H9 (cell line): Measurements from ENCODE around the gene SEPHS1. TPM values are rescaled to one million over a fixed set of nuclear protein-coding genes. Genes with fewer than 3 reads are reported as not detected.

Source experiments
- DNase-seq: peaks from one replicate; pipeline ENCODE4 v3.0.0-alpha.2; 2017
- H2AFZ ChIP-seq: one replicate; pipeline ENCODE4 v1.6.1; 2013; ENCODE audit warnings: mild to moderate bottlenecking, low read length, control low read depth, moderate library complexity
- H2AK5ac ChIP-seq: 2 replicates; pipeline ENCODE4 v1.6.1; 2013; ENCODE audit warnings: low read length, control low read depth, mixed read lengths; ENCODE audit not compliant: insufficient read length
- H2BK120ac ChIP-seq: one replicate; pipeline ENCODE4 v1.6.1; 2013; ENCODE audit warnings: low read depth, mild to moderate bottlenecking, low read length, control low read depth, inconsistent platforms; ENCODE audit not compliant: poor library complexity, severe bottlenecking
- H2BK12ac ChIP-seq: 2 replicates; pipeline ENCODE4 v1.6.1; 2013; ENCODE audit warnings: low read length, control low read depth, mixed read lengths, low read depth; ENCODE audit not compliant: insufficient read length
- H2BK15ac ChIP-seq: 2 replicates; pipeline ENCODE4 v1.6.1; 2013; ENCODE audit warnings: low read depth, low read length, control low read depth
- H2BK20ac ChIP-seq: one replicate; pipeline ENCODE4 v1.6.1; 2013; ENCODE audit warnings: low read depth, mild to moderate bottlenecking, low read length, control low read depth, inconsistent platforms; ENCODE audit not compliant: poor library complexity, severe bottlenecking
- H2BK5ac ChIP-seq: 2 replicates; pipeline ENCODE4 v1.6.1; 2013; ENCODE audit warnings: low read length, control low read depth, mixed read lengths; ENCODE audit not compliant: insufficient read length
- H3K14ac ChIP-seq: 2 replicates; pipeline ENCODE4 v1.6.1; 2013; ENCODE audit warnings: low read length, control low read depth; ENCODE audit not compliant: insufficient read depth
- H3K18ac ChIP-seq: 2 replicates; pipeline ENCODE4 v1.6.1; 2013; ENCODE audit warnings: low read depth, mild to moderate bottlenecking, mixed read lengths, low read length, control low read depth; ENCODE audit not compliant: insufficient read length
- H3K23ac ChIP-seq: 2 replicates; pipeline ENCODE4 v1.6.1; 2013; ENCODE audit warnings: low read length, control low read depth, mixed read lengths, low read depth; ENCODE audit not compliant: insufficient read length
- H3K23me2 ChIP-seq: 2 replicates; pipeline ENCODE4 v1.6.1; 2013; ENCODE audit warnings: low read depth, mild to moderate bottlenecking, mixed read lengths, low read length, control low read depth; ENCODE audit not compliant: insufficient read length, poor library complexity, severe bottlenecking
- H3K27ac ChIP-seq: 2 replicates; pipeline ENCODE4 v1.5.1; 2013; ENCODE audit warnings: low read length, control low read depth, mixed read lengths, low read depth; ENCODE audit not compliant: insufficient read length
- H3K27me3 ChIP-seq: 2 replicates; pipeline ENCODE4 v1.6.1; 2013; ENCODE audit warnings: low read length, control low read depth, inconsistent platforms; ENCODE audit not compliant: insufficient read depth
- H3K4ac ChIP-seq: 2 replicates; pipeline ENCODE4 v1.6.1; 2013; ENCODE audit warnings: low read depth, mild to moderate bottlenecking, control low read depth, inconsistent platforms, low read length, moderate library complexity
- H3K4me1 ChIP-seq: 2 replicates; pipeline ENCODE4 v1.6.1; 2013; ENCODE audit warnings: low read length, control low read depth, inconsistent platforms; ENCODE audit not compliant: insufficient read depth
- H3K4me2 ChIP-seq: 2 replicates; pipeline ENCODE4 v1.6.1; 2013; ENCODE audit warnings: low read length, control low read depth, mixed read lengths; ENCODE audit not compliant: insufficient read length, insufficient read depth
- H3K56ac ChIP-seq: 2 replicates; pipeline ENCODE4 v1.6.1; 2013; ENCODE audit warnings: low read depth, mild to moderate bottlenecking, mixed read lengths, low read length, control low read depth; ENCODE audit not compliant: insufficient read length
- H3K79me1 ChIP-seq: 2 replicates; pipeline ENCODE4 v1.6.1; 2013; ENCODE audit warnings: low read depth, mild to moderate bottlenecking, moderate library complexity, low read length, control low read depth, inconsistent platforms; ENCODE audit not compliant: insufficient read depth, poor library complexity, severe bottlenecking
- H3K79me2 ChIP-seq: 2 replicates; pipeline ENCODE4 v1.6.1; 2013; ENCODE audit warnings: low read length, control low read depth, inconsistent platforms; ENCODE audit not compliant: insufficient read depth
- H3K9ac ChIP-seq: 2 replicates; pipeline ENCODE4 v1.6.1; 2013; ENCODE audit warnings: low read length, control low read depth, mixed read lengths; ENCODE audit not compliant: insufficient read length; ENCODE audit errors: extremely low read depth
- H3K9me3 ChIP-seq: one replicate; pipeline ENCODE4 v1.6.1; 2013; ENCODE audit warnings: low read depth, low read length, inconsistent platforms; ENCODE audit not compliant: control insufficient read depth
- H3T11ph ChIP-seq: one replicate; pipeline ENCODE4 v1.6.1; 2013; ENCODE audit warnings: mild to moderate bottlenecking, low read length, control low read depth, inconsistent platforms
- H4K20me1 ChIP-seq: one replicate; pipeline ENCODE4 v1.6.1; 2013; ENCODE audit not compliant: control insufficient read depth, insufficient read length, insufficient read depth
- H4K5ac ChIP-seq: 2 replicates; pipeline ENCODE4 v1.6.1; 2013; ENCODE audit warnings: low read depth, mild to moderate bottlenecking, mixed read lengths, low read length, control low read depth; ENCODE audit not compliant: insufficient read length
- H4K8ac ChIP-seq: replicated peaks from 2 replicates; pipeline ENCODE4 v1.6.1; 2013; ENCODE audit warnings: low read length, control low read depth, mixed read lengths, low read depth; ENCODE audit not compliant: insufficient read length
- H4K91ac ChIP-seq: 2 replicates; pipeline ENCODE4 v1.6.1; 2013; ENCODE audit warnings: low read depth, mild to moderate bottlenecking, moderate library complexity, mixed read lengths, low read length, control low read depth; ENCODE audit not compliant: insufficient read length
- H3K27ac Mint-ChIP-seq, 3 experiments: 2 replicates in 2 of 3; 3 replicates in 1 of 3; pipeline ENCODE4 v1.8.0; 2020 to 2021; ENCODE audit warnings: mixed read lengths in 3 of 3, mild to moderate bottlenecking in 1 of 3, moderate library complexity in 1 of 3
- H3K27me3 Mint-ChIP-seq: 2 replicates; pipeline ENCODE4 v1.8.0; 2021; ENCODE audit warnings: low read depth, mild to moderate bottlenecking, moderate library complexity, mixed read lengths
- H3K36me3 Mint-ChIP-seq, 3 experiments: 2 replicates in 2 of 3; 3 replicates in 1 of 3; pipeline ENCODE4 v1.8.0; 2020 to 2021; ENCODE audit warnings: low read depth in 3 of 3, mixed read lengths in 3 of 3; ENCODE audit not compliant: insufficient read depth in 1 of 3
- H3K4me1 Mint-ChIP-seq, 2 experiments: 2 replicates each; pipeline ENCODE4 v1.8.0; 2020; ENCODE audit warnings: mixed read lengths in 2 of 2
- H3K4me3 Mint-ChIP-seq, 2 experiments: 2 replicates in 1 of 2; 3 replicates in 1 of 2; pipeline ENCODE4 v1.8.0; 2020 to 2021; ENCODE audit warnings: mild to moderate bottlenecking in 2 of 2, mixed read lengths in 2 of 2, moderate library complexity in 1 of 2
- H3K9me3 Mint-ChIP-seq, 2 experiments: 2 replicates in 1 of 2; 3 replicates in 1 of 2; pipeline ENCODE4 v1.8.0; 2020; ENCODE audit warnings: mild to moderate bottlenecking in 2 of 2, mixed read lengths in 2 of 2, moderate library complexity in 1 of 2
- WGBS: extraction: QIAGEN DNeasy Blood & Tissue Kit; methylation state at CpG from one replicate; pipeline ENCODE4 v1.1.7; 2013; ENCODE audit warnings: missing lambda C conversion rate, low lambda C conversion rate, mixed read lengths; ENCODE audit not compliant: insufficient read length; ENCODE audit errors: extremely low coverage; 5-methylcytosine and 5-hydroxymethylcytosine counted together
- total RNA-seq: library from RNA; stranded (reverse); gene quantifications from 2 replicates; pipeline ENCODE4 v1.2.1, GENCODE V29; 2021
- TF ChIP-seq, protein P1 (sequence below): fragments of 200-600 bp; sonication (generic); conservative IDR thresholded peaks from 3 replicates; pipeline ENCODE4 v1.8.0; 2021; ENCODE audit warnings: antibody characterized with exemption, mild to moderate bottlenecking

SEPHS1 gene
- total RNA-seq, 1 experiment from 2014 or later, result 366 TPM

- Histone ChIP-seq H3K56ac (no peak overlapping the region), H2AFZ (no peak overlapping the region), H2BK20ac (no peak overlapping the region), H3T11ph (no peak overlapping the region), H4K91ac (no peak overlapping the region), H3K27ac (peak overlapping the region; percentile 100), H2BK5ac (no peak overlapping the region), H3K18ac (no peak overlapping the region), H3K79me2 (no peaks in the 10 kb centered on the region), H3K23ac (no peak overlapping the region), H3K4me2 (no peak overlapping the region), H4K5ac (no peak overlapping the region), H2BK120ac (no peak overlapping the region), H4K8ac (no peak overlapping the region), H3K23me2 (peaks cover 15% of the 10 kb centered on the region), H2AK5ac (no peak overlapping the region), H3K4ac (no peak overlapping the region), H3K4me1 (peaks cover 8% of the 10 kb centered on the region; the same call in 1 of the 2 replicates), H2BK15ac (no peak overlapping the region), H3K9ac (no peak overlapping the region), H3K14ac (no peak overlapping the region), H3K9me3 (no peaks in the 10 kb centered on the region), H3K27me3 (no peaks in the 10 kb centered on the region), H3K79me1 (no peaks in the 10 kb centered on the region), H4K20me1 (no peaks in the 10 kb centered on the region), H2BK12ac (no peak overlapping the region)
- H3K4me3 Mint-ChIP-seq, result peak overlapping the region; percentile 85 to 93; a peak in 4 of 5 replicates
- peak; percentile 68 for DNase-seq
- H3K27me3 Mint-ChIP-seq, result no peaks in the 10 kb centered on the region
- no peaks in the 10 kb centered on the region; a peak in 1 of 7 replicates for H3K36me3 Mint-ChIP-seq
- WGBS, result no CpG with 5 or more reads among the region's 3 CpGs
- no peaks in the 10 kb centered on the region; a peak in 2 of 5 replicates for H3K9me3 Mint-ChIP-seq
- H3K27ac Mint-ChIP-seq, result peak overlapping the region; percentile 95 to 100 (median 100); a peak in 5 of 7 replicates
- TF ChIP-seq, protein P1, sequence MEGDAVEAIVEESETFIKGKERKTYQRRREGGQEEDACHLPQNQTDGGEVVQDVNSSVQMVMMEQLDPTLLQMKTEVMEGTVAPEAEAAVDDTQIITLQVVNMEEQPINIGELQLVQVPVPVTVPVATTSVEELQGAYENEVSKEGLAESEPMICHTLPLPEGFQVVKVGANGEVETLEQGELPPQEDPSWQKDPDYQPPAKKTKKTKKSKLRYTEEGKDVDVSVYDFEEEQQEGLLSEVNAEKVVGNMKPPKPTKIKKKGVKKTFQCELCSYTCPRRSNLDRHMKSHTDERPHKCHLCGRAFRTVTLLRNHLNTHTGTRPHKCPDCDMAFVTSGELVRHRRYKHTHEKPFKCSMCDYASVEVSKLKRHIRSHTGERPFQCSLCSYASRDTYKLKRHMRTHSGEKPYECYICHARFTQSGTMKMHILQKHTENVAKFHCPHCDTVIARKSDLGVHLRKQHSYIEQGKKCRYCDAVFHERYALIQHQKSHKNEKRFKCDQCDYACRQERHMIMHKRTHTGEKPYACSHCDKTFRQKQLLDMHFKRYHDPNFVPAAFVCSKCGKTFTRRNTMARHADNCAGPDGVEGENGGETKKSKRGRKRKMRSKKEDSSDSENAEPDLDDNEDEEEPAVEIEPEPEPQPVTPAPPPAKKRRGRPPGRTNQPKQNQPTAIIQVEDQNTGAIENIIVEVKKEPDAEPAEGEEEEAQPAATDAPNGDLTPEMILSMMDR, result peak; percentile 59
- H3K4me1 Mint-ChIP-seq, result peaks cover 57 to 58% of the 10 kb centered on the region in 2 experiments
Observed at GRCh38 chr10:13352519-13352918, 4.4 kb upstream of the SEPHS1 start.
